Lung microvascular endothelial cell (primary cell): ENCODE data around the gene CLEC16A. TPM values are rescaled to one million over a fixed set of nuclear protein-coding genes. Genes with fewer than 3 reads are reported as not detected.
"Not testable (repeated sequence)": the region's sequence is repeated elsewhere in the genome, so short reads cannot be mapped to it uniquely, and the experiment has no call there.

ENCODE experiments used
- DNase-seq, 2 donors: peaks; one replicate each; pipeline versions ENCODE4 v3.0.0 to v3.0.0-alpha.2; 2010; ENCODE audit warnings: low read depth in 2 of 2
- total RNA-seq: library from RNA; depleted of rRNA; stranded (reverse); fragments of >200 nt; gene quantifications from 2 replicates; pipeline ENCODE4 v1.2.1, GENCODE V29; 2014

Gene CLEC16A
- total RNA-seq, 1 donor from 2014 or later = 23.4 TPM

GRCh38 chr16:11097787-11098167, 153.4 kb downstream of the CLEC16A start:
- no peak for DNase-seq

- DNase-seq = no peak
Measured at GRCh38 chr16:11098601-11099390, 154.4 kb downstream of the CLEC16A start.

GRCh38 chr16:11099672-11100205, 155.4 kb downstream of the CLEC16A start:
- no peak for DNase-seq

GRCh38 chr16:11100239-11100750, 155.9 kb downstream of the CLEC16A start:
- DNase-seq = peak; percentile 22 to 98

GRCh38 chr16:11101283-11101682, 156.9 kb downstream of the CLEC16A start:
- DNase-seq = no peak

GRCh38 chr16:11101695-11102522, 157.5 kb downstream of the CLEC16A start:
- DNase-seq = peak in 1 of 2 donors; percentile 47

- DNase-seq = no peak
Measured at GRCh38 chr16:11102523-11102898, 158.1 kb downstream of the CLEC16A start.

GRCh38 chr16:11103301-11103700, 158.9 kb downstream of the CLEC16A start:
- not testable (repeated sequence) for DNase-seq

GRCh38 chr16:11104168-11105037, 160.0 kb downstream of the CLEC16A start:
- no peak for DNase-seq

- DNase-seq = peak in 1 of 2 donors; percentile 55
Measured at GRCh38 chr16:11105038-11105903, 160.9 kb downstream of the CLEC16A start.

- no peak for DNase-seq
Measured at GRCh38 chr16:11106726-11107125, 162.4 kb downstream of the CLEC16A start.

GRCh38 chr16:11107780-11108465, 163.6 kb downstream of the CLEC16A start:
- peak in 1 of 2 donors; percentile 63 for DNase-seq

- DNase-seq = no peak
Measured at GRCh38 chr16:11108466-11108805, 164.1 kb downstream of the CLEC16A start.

- no peak for DNase-seq
Measured at GRCh38 chr16:11109566-11109965, 165.2 kb downstream of the CLEC16A start.

- DNase-seq = no peak
Measured at GRCh38 chr16:11111150-11111549, 166.8 kb downstream of the CLEC16A start.

GRCh38 chr16:11111856-11112634, 167.7 kb downstream of the CLEC16A start:
- DNase-seq = no peak

GRCh38 chr16:11112723-11113348, 168.5 kb downstream of the CLEC16A start:
- no peak for DNase-seq

GRCh38 chr16:11114366-11115164, 170.2 kb downstream of the CLEC16A start:
- DNase-seq = no peak
